ENCODE results near the gene LIMCH1. TPM values are rescaled to one million over a fixed set of nuclear protein-coding genes. Genes with fewer than 3 reads are reported as not detected.

LIMCH1 gene
- total and polyA plus RNA-seq, 2 of the 8 experiments (the other 6 are each of a cell fraction or from before 2014, with no cell fraction given), result 2.7 to 3.0 TPM

DNA sequence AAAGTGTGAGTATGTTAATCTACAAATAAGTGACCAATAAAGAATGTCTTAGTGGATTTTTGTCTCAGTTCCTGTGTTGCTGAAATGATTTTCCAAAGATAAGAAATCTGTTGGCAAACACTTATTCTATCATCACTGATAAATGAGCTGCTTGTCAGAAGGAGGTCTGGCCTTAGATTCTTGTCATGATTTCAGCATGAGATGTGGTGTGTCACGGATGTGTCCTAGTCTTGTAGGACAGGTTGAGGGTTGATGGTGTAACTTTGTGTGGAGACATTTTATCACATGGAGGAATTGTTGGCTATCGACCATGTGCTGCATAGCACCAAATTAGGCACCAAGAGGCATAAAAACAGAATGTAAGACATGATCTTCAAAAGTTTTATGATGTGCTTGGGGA is 31.8 kb upstream of the LIMCH1 start:
- no peak overlapping the region for H2BK5ac ChIP-seq (ENCODE audit: low read depth, low read length)
- H3K23me2 ChIP-seq (ENCODE audit: low read depth, low read length), result no peaks in the 10 kb centered on the region; the same call in 1 of the 2 replicates
- POLR2A ChIA-PET (ENCODE audit: partially characterized antibody), result no interaction called here
- DNase-seq (ENCODE audit: low read depth in 1 of 2, low spot score in 2 of 2) (no peak), FAIRE-seq (no peak)
- H3K27me3 ChIP-seq (replicated peaks in 1 of 4; ENCODE audit: control insufficient read depth in 3 of 4, extremely low read depth in 1 of 4, insufficient read depth in 3 of 4, low read length in 3 of 4), result no peaks in the 10 kb centered on the region
- H4K8ac ChIP-seq (ENCODE audit: extremely low read depth, insufficient read depth, low read length), result no peak overlapping the region
- H3K56ac ChIP-seq (replicated peaks; ENCODE audit: insufficient read length, low read depth, low read length), result no peak overlapping the region
- no peak overlapping the region for H3K4me2 ChIP-seq (ENCODE audit: insufficient read depth in 1 of 2, low read depth in 2 of 2, low read length in 2 of 2)
- no peak overlapping the region for H2BK20ac ChIP-seq (ENCODE audit: low read length)
- no peak overlapping the region for H3K4me3 ChIP-seq (ENCODE audit: extremely low read depth in 1 of 4, insufficient read depth in 2 of 4, low read depth in 3 of 4, low read length in 4 of 4)
- no peak overlapping the region for H4K5ac ChIP-seq (ENCODE audit: insufficient read length, low read depth, low read length)
- H2AK5ac ChIP-seq (ENCODE audit: low read depth, low read length), result no peak overlapping the region
- no peak overlapping the region for H3K27ac ChIP-seq (ENCODE audit: low read depth, low read length)
- H3K79me2 ChIP-seq (ENCODE audit: control insufficient read depth in 1 of 2, insufficient read depth in 2 of 2, low read length in 2 of 2), result no peaks in the 10 kb centered on the region
- WGBS, 2 experiments (ENCODE audit: extremely low coverage in 1 of 2, insufficient coverage in 1 of 2, insufficient read length in 1 of 2, insufficient replicate concordance in 2 of 2, low coverage in 1 of 2, low lambda C conversion rate in 2 of 2, missing lambda C conversion rate in 1 of 2), result 85% methylated on average over 2 of the region's 2 CpGs; no CpG with 5 or more reads in 1 of the 2 experiments
- no peaks in the 10 kb centered on the region for H3K79me1 ChIP-seq (ENCODE audit: low read depth, low read length)
- no peak overlapping the region for H4K91ac ChIP-seq (replicated peaks; ENCODE audit: insufficient read length, low read length)
- H2BK120ac ChIP-seq (replicated peaks; ENCODE audit: low read depth, low read length), result no peak overlapping the region
- no peak overlapping the region for H3K23ac ChIP-seq (ENCODE audit: insufficient read length)
- H3K4me1 ChIP-seq (replicated peaks in 1 of 4; ENCODE audit: control insufficient read depth in 3 of 4, insufficient read depth in 4 of 4, low read length in 3 of 4), result peaks cover 0 to 7% (median 1%) of the 10 kb centered on the region in 4 experiments; a peak in 3 of 7 replicates
- no peak for TF ChIP-seq GABPA (IDR thresholded peaks at IDR 0.05; ENCODE audit: borderline replicate concordance, insufficient read depth, low read length)
- TF ChIP-seq SIRT6 (IDR thresholded peaks at IDR 0.05; ENCODE audit: low read length), result no peak
- TF ChIP-seq BRCA1 (IDR thresholded peaks at IDR 0.05; ENCODE audit: low read depth, low read length), result no peak
- no peak for TF ChIP-seq TEAD4 (IDR thresholded peaks at IDR 0.05; ENCODE audit: low read depth, low read length)
- TF ChIP-seq SP4 (IDR thresholded peaks at IDR 0.05; ENCODE audit: low read length), result no peak
- no peak for TF ChIP-seq TCF12 (IDR thresholded peaks at IDR 0.05; ENCODE audit: low read depth, low read length)
- TF ChIP-seq, protein P1, sequence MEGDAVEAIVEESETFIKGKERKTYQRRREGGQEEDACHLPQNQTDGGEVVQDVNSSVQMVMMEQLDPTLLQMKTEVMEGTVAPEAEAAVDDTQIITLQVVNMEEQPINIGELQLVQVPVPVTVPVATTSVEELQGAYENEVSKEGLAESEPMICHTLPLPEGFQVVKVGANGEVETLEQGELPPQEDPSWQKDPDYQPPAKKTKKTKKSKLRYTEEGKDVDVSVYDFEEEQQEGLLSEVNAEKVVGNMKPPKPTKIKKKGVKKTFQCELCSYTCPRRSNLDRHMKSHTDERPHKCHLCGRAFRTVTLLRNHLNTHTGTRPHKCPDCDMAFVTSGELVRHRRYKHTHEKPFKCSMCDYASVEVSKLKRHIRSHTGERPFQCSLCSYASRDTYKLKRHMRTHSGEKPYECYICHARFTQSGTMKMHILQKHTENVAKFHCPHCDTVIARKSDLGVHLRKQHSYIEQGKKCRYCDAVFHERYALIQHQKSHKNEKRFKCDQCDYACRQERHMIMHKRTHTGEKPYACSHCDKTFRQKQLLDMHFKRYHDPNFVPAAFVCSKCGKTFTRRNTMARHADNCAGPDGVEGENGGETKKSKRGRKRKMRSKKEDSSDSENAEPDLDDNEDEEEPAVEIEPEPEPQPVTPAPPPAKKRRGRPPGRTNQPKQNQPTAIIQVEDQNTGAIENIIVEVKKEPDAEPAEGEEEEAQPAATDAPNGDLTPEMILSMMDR (IDR thresholded peaks at IDR 0.05; ENCODE audit: control extremely low read depth in 1 of 3, insufficient read depth in 1 of 3, low read depth in 1 of 3, low read length in 3 of 3), result no peak
- TF ChIP-seq, protein P2, sequence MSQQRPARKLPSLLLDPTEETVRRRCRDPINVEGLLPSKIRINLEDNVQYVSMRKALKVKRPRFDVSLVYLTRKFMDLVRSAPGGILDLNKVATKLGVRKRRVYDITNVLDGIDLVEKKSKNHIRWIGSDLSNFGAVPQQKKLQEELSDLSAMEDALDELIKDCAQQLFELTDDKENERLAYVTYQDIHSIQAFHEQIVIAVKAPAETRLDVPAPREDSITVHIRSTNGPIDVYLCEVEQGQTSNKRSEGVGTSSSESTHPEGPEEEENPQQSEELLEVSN (IDR thresholded peaks at IDR 0.05), result no peak
- TF ChIP-seq POLR2AphosphoS5 (IDR thresholded peaks at IDR 0.05; ENCODE audit: low read depth, low read length), result no peak
- TF ChIP-seq TAF7 (optimal IDR thresholded peaks at IDR 0.05; ENCODE audit: borderline replicate concordance, low read depth, low read length), result no peak
- H4K20me1 ChIP-seq (replicated peaks in 1 of 2; ENCODE audit: control insufficient read depth in 1 of 2, insufficient read depth in 2 of 2, low read length in 2 of 2), result no peaks in the 10 kb centered on the region
- no peaks in the 10 kb centered on the region for H3K9me3 ChIP-seq (ENCODE audit: insufficient read depth in 2 of 2, low read depth in 1 of 2, low read length in 1 of 2)
- no peak overlapping the region for H3K9ac ChIP-seq (replicated peaks in 1 of 4; ENCODE audit: extremely low read depth in 1 of 4, low read depth in 3 of 4, low read length in 3 of 4)
- no peak overlapping the region for H3K18ac ChIP-seq (ENCODE audit: extremely low read depth, low read length)
- CTCF ChIA-PET (ENCODE audit: partially characterized antibody), result no interaction called here
- no peak overlapping the region for H3K14ac ChIP-seq (ENCODE audit: insufficient read length)
- H2BK12ac ChIP-seq (ENCODE audit: low read depth, low read length), result no peak overlapping the region
- no peak overlapping the region for H3K4ac ChIP-seq (replicated peaks; ENCODE audit: insufficient read length, low read depth, low read length)
- H2BK15ac ChIP-seq (ENCODE audit: low read length), result no peak overlapping the region
- no peaks in the 10 kb centered on the region; a peak in 1 of 8 replicates for H3K36me3 ChIP-seq (ENCODE audit: control insufficient read depth in 2 of 4, insufficient read depth in 4 of 4, low read length in 3 of 4)
- H2AFZ ChIP-seq (ENCODE audit: low read length), result no peak overlapping the region
